Measurements from ENCODE around the gene LYPD6B.

The LYPD6B gene, protein sequence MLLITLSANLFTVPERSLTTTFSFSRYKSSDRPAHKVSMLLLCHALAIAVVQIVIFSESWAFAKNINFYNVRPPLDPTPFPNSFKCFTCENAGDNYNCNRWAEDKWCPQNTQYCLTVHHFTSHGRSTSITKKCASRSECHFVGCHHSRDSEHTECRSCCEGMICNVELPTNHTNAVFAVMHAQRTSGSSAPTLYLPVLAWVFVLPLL

GRCh38 chr2:149038442-149039212, at the start of gene LYPD6B:
Gene LYPD6B, plus strand, starts transcription at chr2:149038699. Its CDS starts 92,250 bp downstream, at chr2:149130949.
- no peak for DNase-seq

DNA sequence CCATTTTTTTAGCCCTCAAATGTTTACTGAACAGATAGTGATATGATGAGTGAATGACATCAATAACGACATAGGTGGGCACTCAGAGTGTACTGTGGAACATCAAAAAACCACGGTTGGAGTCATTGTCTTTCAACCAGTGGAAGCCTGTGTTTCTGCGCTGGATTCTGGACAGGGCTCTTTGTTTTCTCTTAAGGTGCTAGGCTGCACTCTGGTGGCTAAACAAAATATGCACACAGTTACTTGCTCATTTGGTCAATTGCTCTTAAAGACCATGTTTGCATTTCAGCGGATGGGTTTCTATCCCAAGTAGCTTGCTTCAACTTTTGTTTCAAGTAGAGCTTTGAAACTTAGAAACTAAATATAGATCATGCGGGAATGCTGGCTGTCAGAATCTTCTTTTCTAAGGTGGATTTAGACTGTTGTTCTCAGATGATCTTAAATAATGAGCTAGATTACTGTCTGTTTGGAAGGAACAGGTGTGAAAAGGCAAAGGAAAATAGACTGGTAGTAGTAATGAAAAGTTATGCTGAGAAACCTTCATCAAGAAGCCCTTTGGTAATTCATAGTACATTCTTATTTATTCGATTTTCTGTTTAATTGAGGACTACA, 48.5 kb upstream of the LYPD6B start:
- peak; percentile 66 for DNase-seq

DNA sequence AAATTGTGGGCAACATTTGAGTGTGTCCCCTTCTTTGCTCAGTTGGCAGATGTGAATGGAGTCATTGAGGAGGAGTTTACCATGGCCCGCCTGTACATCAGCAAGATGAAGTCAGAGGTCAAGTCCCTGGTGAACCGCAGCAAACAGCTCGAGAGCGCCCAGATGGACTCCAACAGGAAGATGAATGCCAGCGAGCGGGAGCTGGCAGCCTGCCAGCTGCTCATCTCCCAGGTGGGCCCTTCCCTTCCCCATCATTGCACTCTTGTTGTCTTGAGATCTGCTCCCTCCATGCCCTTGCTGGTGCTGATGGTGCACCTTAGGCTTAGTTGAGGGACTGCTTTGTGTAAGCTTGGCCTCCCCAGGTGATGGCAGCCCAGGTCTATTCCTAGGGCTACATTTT, 47.5 kb upstream of the LYPD6B start:
- no peak for DNase-seq

DNA sequence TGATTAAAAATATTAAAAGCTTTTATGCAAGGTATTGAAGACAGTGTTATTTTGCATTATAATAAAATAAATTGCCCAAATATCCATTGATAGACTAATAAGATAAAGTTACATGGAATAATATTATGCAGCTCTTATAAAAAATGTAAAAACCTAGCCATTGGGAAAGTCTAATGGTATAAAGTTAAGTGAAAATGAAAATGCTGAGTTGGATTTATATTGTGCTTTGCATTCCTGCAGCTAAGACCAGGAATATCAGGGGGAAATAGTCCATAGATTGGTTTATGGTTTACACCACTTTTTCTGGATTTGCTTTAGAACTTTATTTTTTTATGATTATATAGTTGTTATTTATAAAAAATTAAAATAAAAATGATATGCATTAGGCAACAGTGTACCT, 46.1 kb upstream of the LYPD6B start:
- no peak for DNase-seq

- no peak for DNase-seq
These were observed 45.1 kb upstream of the LYPD6B start for GRCh38 chr2:148993351-148993750.

GRCh38 chr2:148994341-148994740, 44.2 kb upstream of the LYPD6B start:
- no peak for DNase-seq

DNA sequence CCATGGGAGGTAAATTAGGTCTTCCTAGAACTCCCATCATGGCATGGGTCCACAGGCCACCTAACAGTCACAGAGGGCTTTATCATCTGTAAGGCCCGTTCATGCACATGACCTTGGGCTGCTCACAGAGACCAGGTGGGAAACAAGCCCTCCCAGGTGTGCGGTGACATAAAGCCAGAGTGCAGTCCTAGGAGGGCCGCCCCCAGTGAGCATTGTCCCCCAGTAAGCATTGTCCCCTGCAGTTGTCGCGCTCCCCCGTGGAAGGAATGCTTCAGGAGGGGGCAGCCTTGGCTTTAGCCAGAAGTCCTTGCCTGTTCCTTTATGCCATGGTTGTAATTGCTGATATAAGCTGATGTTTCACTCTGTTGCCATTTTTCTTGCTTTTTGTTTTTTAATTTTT, 41.7 kb upstream of the LYPD6B start:
- DNase-seq, result no peak

DNA sequence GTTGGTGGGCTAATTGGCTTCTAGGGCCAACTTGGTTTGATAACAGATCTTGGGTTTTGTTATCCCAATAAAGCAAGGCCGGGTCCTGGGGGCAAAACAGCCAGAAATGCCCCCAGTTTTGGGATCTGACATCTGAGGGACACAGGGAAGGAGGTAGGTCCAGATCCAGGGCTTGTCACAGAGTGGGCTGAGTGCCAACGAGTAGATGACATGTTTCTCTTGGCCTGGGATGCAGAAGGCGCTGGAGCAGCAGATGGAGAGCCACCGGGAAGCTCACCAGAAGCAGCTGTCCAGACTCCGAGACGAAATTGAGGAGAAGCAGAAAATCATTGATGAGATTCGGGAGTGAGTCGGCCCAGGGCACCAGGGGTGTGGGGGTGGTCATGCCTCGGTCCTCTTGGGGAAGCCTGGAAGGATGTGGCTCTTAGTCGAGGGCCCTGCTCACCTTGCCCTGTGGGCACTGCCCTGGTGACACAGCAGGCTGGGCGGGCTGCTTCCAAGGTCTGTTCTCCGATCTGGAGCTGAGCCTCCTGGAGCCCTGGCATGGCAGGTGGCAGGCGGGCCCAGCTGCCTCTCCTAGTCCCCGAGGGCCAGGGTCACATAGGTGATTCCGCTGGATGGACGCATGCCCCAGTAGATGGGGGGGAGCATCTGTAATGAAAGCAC, 40.2 kb upstream of the LYPD6B start:
- no peak for DNase-seq

DNA sequence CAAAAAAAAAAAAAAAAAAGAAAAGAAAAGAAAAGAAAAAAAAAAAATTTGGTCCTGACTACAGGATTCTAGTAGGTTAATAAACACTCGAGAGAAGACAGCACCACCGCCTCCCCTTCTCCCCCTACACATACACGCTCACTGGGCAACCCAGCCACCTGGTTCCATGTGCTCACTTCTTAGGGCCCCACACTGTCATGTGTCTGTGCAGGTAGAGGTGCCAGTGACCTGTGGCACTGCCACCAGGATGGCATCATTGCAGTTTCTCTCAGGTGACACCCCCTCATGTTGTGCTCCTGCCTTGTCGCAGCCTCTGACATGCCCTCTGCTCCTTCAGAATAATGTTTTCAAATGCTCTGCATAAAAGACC, 39.7 kb upstream of the LYPD6B start:
- no peak for DNase-seq

GRCh38 chr2:148999451-148999921, 39.0 kb upstream of the LYPD6B start:
- no peak for DNase-seq

- no peak for DNase-seq
These were observed 38.2 kb upstream of the LYPD6B start for GRCh38 chr2:149000158-149000938.

DNA sequence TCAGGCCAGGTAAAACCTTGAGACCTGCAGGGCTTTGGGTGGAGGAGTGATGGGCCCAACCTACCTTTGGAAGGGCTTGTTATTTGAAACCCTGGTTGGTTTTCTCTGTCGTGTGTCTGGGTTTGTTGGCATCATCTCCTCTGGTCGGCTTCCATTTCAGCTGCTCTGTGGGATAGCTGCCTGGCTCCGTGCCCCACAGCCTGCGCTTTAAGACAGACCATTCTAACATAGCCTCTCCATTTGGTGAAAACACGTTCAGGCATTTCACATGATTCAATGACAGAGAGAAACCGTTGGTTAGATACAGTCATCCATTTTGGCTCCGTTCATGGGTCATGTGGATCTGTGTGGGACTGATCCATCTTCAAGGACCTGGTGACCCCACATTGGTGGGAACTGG, 37.0 kb upstream of the LYPD6B start:
- no peak for DNase-seq

- no peak for DNase-seq
These were observed 36.1 kb upstream of the LYPD6B start for GRCh38 chr2:149002378-149002890.

- no peak for DNase-seq
These were observed 35.4 kb upstream of the LYPD6B start for GRCh38 chr2:149002891-149003740.

DNA sequence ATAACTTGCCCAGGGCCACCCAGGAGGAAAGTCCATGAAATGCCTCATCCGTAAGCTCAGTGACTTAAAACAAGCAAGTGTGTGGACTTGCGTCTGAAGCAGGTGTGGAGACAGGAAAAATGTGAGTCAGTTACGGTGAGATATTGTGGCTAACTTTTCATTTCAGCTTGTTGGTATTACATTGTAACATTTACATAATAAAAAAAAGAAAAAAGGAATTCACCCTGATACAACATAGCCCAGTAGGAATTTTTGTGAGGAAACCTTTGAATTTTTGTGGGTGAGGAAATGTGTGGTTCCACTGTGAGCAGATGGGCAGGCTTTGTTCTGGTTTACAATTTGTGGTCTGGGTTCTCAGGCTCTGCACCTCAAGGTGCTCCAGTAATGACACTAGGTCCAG, 33.7 kb upstream of the LYPD6B start:
- DNase-seq, result no peak

GRCh38 chr2:149005471-149006077, 32.9 kb upstream of the LYPD6B start:
- no peak for DNase-seq

- DNase-seq, result no peak
These were observed 31.5 kb upstream of the LYPD6B start for GRCh38 chr2:149006883-149007543.

GRCh38 chr2:149008381-149008780, 30.1 kb upstream of the LYPD6B start:
- DNase-seq, result no peak

- no peak for DNase-seq
These were observed 28.7 kb upstream of the LYPD6B start for GRCh38 chr2:149009576-149010461.

Measured in amniotic stem cell (primary cell).